ENCODE results near the gene GTSE1. TPM values are rescaled to one million over a fixed set of nuclear protein-coding genes. Genes with fewer than 3 reads are reported as not detected.

GTSE1 gene
- total and polyA plus RNA-seq, 2 donors (not counting 1 experiment from before 2014, with no cell fraction given): 0.17 to 0.39 TPM

- DNase-seq (peak; percentile 62), ATAC-seq (ENCODE audit: low read depth) (peak; percentile 95)
- Histone ChIP-seq H4K20me1 (ENCODE audit: control insufficient read depth, insufficient read depth, low read length, poor library complexity, severe bottlenecking) (no peaks in the 10 kb centered on the region), H3K27ac (ENCODE audit: low read length in 2 of 2) (peak within 1 kb of the TSS in 1 of 2 donors; percentile 49), H3K4me2 (replicated peaks; ENCODE audit: low read depth, low read length, poor library complexity, severe bottlenecking) (peak within 1 kb of the TSS; percentile 91), H3K79me2 (ENCODE audit: control insufficient read depth, insufficient read depth, low read length) (no peaks in the 10 kb centered on the region), H3K9me3 (ENCODE audit: control extremely low read depth in 1 of 3, control insufficient read depth in 2 of 3, insufficient read depth in 1 of 3, low read length in 2 of 3) (peaks cover 0 to 11% (median 0%) of the 10 kb centered on the region in 3 donors), H3K9ac (ENCODE audit: low read length) (peak within 1 kb of the TSS; percentile 70), H3K27me3 (replicated peaks in 1 of 4; ENCODE audit: control extremely low read depth in 1 of 4, control insufficient read depth in 3 of 4, insufficient read depth in 4 of 4, low read length in 3 of 4) (peaks cover 0 to 13% (median 8%) of the 10 kb centered on the region in 4 experiments), H2AFZ (ENCODE audit: insufficient read depth, low read depth, low read length, poor library complexity, severe bottlenecking) (peak within 1 kb of the TSS; percentile 84), H3K4me1 (ENCODE audit: control insufficient read depth in 2 of 2, insufficient read depth in 2 of 2, low read length in 2 of 2) (peaks cover 4 to 8% of the 10 kb centered on the region in 2 donors), H3K36me3 (replicated peaks in 1 of 2; ENCODE audit: control extremely low read depth in 1 of 2, control insufficient read depth in 1 of 2, extremely low read depth in 1 of 2, insufficient read depth in 2 of 2, low read length in 1 of 2) (no peaks in the 10 kb centered on the region), H3K4me3 (ENCODE audit: control extremely low read depth in 1 of 5, extremely low read depth in 1 of 5, insufficient read depth in 1 of 5, low read depth in 2 of 5, low read length in 4 of 5) (peak within 1 kb of the TSS in 4 of 5 experiments; percentile 68 to 80 (median 72))
- TF ChIP-seq CTCF (IDR thresholded peaks at IDR 0.05): no peak
- no peak for TF ChIP-seq EZH2 (IDR thresholded peaks at IDR 0.05; ENCODE audit: borderline replicate concordance, insufficient read depth, low read depth, low read length, poor library complexity, severe bottlenecking)
- Mint-ChIP-seq H3K4me3 (peak within 1 kb of the TSS; percentile 85), H3K27ac (peak within 1 kb of the TSS; percentile 46), H3K27me3 (peaks cover 26% of the 10 kb centered on the region), H3K4me1 (peaks cover 16% of the 10 kb centered on the region), H3K9me3 (ENCODE audit: insufficient read depth) (no peaks in the 10 kb centered on the region)
- CTCF ChIA-PET: interaction anchor here (0.8 kb wide), 1 partner anchor 28 kb away, joined by 3 read pairs; no protein-coding TSS in a partner anchor
- POLR2A ChIA-PET: interaction anchor here (0.6 to 1.5 kb wide), 4 partner anchors 17 to 1551 kb away, joined by 3 to 10 read pairs (median 4); partner anchors contain the start of gene CDPF1
- WGBS (ENCODE audit: insufficient coverage): 1% methylated on average over 74 of the region's 74 CpGs
- intact Hi-C loops (cut with micrococcal nuclease): loop anchor here (1.0 kb wide), 2 partner anchors 17 to 29 kb away; partner anchors contain the start of genes CDPF1 and GTSE1
These were observed 29.0 kb upstream of the GTSE1 start, which contains the start of gene TTC38 for GRCh38 chr22:46267431-46268279. TSS of gene TTC38 (plus strand) at chr22:46268008. CDS start at chr22:46268040, 32 bp downstream.

Measured in B cell (primary cell).